ENCODE measurements around the gene E2F2. TPM values are rescaled to one million over a fixed set of nuclear protein-coding genes. Genes with fewer than 3 reads are reported as not detected.
A peak's percentile ranks its signal among the peaks of the same experiment; 100 is the strongest.

E2F2 gene
- total RNA-seq, 1 donor from 2014 or later: 0.78 TPM

DNA sequence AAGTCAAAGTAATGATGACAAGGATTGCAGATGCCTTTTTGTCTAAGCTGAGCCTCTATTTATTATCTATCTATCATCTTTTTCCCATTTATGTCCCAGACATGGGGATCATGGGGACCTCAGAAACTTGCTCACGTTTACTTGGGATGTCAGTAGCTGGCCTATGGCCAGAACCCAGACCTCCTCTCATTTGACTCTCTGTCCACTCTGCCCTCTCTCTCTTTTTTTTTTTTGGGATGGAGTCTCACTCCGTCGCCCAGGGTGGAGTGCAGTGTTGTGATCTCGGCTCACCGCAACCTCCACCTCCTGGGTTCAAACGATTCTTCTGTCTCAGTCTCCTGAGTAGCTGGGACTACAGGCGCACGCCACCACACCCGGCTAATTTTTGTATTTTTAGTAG, 32.0 kb upstream of the E2F2 start:
- DNase-seq: no peak

- DNase-seq: peak; percentile 75
Observed at GRCh38 chr1:23562137-23562876, 31.3 kb upstream of the E2F2 start.

DNA sequence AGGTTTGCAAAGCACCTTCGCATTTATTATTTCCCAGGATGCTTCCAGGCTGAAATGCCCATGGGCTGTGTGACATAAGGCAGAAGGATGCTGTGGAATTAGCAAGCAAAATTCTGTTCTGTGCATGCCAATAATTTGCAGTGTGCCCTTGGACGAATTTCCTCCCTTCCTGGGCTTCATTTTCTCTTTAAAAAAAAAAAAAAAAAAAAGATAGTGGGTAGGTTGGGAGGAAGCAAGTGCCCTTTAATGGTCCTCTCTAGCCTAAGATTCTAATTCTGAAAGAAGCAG, 30.7 kb upstream of the E2F2 start:
- DNase-seq: no peak

GRCh38 chr1:23561076-23561812, 30.2 kb upstream of the E2F2 start:
- DNase-seq: no peak

DNA sequence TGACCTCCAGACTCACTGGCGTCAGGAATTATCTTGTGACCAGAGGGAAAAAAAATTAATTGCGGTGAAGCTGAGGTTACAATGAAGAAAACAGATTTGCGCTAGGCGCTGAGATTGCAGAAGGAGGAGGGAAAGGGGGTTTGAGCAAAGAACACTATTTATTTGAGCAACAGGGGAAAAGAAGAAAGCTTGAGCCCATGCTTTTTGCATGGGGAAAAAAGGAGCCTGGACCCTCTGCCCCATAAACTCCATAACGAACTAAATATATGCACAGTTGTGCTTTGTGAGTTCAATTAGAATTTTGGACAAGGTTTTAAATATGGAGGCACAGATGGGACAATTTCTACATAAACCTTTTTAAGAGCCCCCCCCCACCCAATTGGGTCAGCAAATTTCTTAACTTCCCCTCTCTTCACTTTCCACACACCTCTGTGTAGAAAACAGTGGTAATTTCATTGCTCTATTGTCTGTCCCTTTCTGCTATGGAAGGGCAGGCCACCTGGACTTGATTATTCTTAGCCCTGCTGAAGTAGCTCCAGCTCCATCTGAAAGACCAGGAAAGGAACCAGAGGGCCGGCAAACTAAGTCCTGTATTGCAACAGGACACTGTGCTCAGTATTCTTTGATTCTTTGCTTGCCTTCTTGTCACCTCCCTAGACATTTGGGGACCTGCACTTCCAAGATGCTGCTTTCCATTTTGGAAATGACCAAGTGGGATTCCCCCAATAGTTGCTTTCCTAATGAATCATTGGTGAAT, 29.1 kb upstream of the E2F2 start:
- no peak for DNase-seq

- DNase-seq: peak; percentile 83
Observed at GRCh38 chr1:23559136-23559984, 28.3 kb upstream of the E2F2 start, which contains the start of gene ID3. TSS of gene ID3 (minus strand) at chr1:23559501. CDS start at chr1:23559426, 75 bp downstream.

DNA sequence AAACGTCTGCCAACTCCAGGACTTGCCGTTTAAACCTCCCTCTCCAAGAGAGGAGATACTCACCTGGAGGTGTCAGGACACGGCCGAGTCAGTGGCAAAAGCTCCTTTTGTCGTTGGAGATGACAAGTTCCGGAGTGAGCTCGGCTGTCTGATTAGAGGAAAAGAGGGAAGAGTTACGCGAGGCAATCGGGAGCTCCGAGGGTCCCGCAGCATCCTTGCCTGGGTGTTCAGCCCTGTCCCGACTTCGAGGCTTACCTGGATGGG, 27.8 kb upstream of the E2F2 start:
- DNase-seq: no peak

- DNase-seq: no peak
Observed at GRCh38 chr1:23558140-23558871, 27.3 kb upstream of the E2F2 start.

DNA sequence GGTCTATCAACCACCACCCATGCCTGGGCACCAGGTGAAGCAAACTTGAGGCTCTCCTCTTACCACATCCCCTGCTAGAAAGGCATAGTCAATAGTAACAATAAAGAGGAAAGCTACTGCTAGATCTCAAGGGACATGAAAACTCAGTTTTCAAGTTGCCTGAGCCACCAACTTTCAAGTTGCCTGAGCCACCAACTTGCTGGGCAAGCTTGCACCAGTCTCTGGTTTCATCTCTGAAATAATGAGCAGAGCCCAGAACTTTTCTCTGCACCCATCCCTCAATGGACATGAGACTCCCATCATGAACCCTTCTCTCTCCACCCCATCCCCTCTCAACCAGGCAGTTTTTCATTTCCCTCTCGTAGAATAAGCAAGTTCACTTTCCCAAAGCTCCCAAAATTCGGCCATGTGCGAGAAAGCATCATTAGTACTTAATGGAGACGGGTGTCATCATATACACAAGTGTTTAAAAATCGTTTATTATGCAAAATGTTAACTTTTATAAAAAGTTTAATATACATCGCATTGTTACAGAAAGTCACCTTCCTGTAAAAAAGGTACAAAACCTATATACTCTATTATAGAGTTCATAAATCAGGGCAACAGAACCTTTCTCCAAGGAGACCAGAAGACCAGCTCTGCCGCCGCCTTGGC, 26.6 kb upstream of the E2F2 start:
- no peak for DNase-seq

DNA sequence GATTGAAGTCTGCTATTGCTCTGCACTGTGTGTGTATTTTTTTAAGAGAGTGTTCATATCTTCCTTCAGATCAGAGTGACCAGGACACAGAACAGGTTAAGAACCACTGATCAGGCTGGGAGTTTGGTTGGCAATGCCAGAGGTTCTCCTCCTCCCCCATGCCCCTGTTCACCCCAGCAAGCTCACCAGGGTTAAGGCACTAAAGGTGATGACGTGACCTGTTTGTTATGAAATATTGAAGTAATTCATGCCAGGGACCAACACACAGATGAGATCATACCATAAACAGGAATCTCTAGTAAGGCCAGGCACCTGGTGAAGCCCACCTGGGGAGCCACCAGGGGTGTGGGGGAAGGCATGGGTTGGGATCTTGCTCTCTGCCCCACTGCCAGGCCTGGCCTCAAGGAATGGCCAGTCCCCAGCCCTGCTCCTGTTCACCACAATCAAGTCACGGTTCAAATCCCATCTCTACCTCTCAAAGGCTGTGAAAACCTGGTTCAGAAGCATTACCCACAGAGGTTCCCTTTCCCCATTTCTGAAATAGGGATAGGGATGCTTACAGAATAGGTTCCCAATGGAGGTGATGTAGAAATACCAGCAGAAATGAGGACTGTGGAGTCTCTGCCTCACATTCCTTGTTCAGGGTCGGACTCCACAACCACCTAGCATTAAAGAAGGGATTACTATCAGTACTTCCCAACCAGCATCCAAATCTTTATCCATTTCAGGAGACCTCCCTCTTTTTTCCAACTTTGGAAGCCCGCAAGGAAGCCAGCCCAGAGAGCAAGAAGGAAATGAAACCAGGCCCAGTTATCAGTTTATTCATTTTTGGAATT, 25.8 kb upstream of the E2F2 start:
- DNase-seq: no peak

GRCh38 chr1:23555986-23556634, 25.1 kb upstream of the E2F2 start:
- DNase-seq: no peak

GRCh38 chr1:23555270-23555985, 24.4 kb upstream of the E2F2 start:
- DNase-seq: no peak

DNA sequence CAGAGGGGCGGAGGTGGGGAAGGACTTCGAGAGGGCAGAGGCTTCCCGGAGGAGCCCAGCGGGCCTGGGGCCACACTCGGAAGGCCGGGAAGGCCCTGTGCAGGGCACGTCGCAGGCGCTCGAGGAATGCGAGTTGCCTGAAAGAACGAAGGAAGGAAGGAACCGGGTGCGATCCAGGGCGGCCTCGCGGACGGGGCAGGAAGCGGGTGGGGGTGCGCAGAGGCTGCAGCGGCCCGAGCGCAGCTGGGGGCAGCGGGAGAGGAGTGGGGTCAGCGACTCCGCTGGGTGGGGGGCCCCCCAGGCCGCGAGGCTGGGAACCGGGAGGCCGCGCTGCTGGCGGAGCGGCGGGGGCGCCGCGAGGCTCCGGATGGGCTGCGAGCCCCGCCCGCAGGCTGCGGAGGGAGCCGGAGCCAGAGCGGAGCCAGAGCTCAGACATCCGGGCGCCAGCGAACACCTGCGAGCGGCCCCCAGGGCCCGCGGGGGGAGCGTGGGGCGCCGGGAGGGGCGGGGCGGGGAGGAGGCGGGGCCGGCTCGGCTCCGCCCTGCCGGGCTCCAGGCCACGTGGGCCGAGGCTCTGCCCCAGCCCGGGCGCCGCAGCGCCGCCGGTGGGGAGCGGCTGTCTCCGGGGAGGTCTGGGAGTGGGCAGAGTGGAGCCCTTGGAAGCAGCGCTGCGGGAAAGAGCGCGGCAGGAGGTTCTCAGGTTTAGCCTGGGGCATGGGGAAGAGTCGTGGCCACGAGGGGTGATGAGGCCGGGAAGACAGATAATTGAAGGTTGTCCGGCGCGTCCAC, 23.6 kb upstream of the E2F2 start:
- peak; percentile 66 for DNase-seq

DNA sequence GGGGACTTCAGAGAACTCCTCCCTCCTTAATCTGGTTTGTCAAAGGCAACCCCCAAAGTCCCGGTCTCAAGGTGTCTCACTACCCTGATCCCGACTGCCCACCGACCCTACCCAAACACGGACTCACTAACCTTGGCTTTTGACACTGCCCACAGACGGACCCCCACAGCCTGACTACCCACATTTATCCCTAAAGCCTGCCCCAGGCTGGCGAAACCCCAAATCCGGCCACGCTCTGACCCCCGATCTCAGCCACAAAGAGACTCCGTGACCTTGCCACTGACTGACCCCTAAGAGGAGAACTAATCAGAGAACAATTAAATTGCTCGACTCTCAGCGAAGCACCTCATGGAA, 23.1 kb upstream of the E2F2 start:
- DNase-seq: no peak

DNA sequence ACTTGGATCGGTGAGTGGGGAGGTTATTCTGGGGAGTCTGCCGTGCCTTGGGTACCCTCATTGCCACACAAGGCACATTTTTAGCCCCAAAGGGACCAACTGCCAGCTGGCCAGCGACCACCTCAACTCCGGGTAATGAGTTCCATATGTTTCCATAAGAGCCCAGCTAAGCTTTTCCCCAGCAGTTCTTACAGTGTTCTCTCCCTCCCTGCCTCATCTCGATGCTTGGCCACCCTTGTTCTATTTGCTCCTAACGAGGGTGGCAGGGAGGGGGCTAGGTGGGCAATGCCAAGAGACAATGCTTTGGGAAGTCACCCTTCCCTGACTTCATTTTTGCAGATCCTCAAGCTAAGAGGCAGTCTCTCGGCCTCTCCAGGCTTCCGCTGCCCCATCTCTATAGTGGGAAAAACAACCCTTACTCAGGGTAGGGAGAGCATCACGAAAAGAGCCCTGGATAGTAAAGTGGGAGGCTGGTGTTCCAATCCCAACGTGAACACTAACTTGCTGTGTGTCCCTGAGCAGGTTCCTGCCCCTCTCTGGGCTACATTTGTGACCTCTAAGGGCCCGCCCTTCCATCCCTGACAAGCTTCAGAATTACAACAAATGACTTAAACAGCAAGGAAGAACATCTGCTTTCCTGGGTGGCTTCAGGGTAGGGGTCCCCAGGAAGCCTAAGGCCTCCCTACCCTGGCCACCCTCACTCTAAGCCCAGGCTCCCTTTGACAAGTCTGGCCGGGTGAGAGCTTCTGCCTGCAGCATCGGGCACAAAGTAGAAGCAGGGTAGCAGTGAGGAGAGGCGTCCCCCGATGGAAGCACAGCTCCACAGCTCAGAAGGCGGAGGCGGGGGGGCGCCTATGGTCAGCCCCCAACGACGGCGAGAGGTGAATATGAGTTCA, 22.4 kb upstream of the E2F2 start:
- DNase-seq: no peak

GRCh38 chr1:23551849-23552248, 20.8 kb upstream of the E2F2 start:
- DNase-seq: no peak

- no peak for DNase-seq
Observed at GRCh38 chr1:23548704-23549143, 17.7 kb upstream of the E2F2 start.
